ENCODE data around the gene GOT2. TPM values are rescaled to one million over a fixed set of nuclear protein-coding genes. Genes with fewer than 3 reads are reported as not detected.
"Not testable (repeated sequence)": the region's sequence is repeated elsewhere in the genome, so short reads cannot be mapped to it uniquely, and the experiment has no call there.

The GOT2 gene
- total and polyA plus RNA-seq, 7 donors: 33.7 to 88.2 (median 52.1) TPM

GRCh38 chr16:58741976-58742375, 7.9 kb upstream of the GOT2 start:
- Histone ChIP-seq H3K4me3 (no peak overlapping the region), H3K4me1 (no peaks in the 10 kb centered on the region), H3K27me3 (no peaks in the 10 kb centered on the region), H3K9me3 (no peaks in the 10 kb centered on the region), H3K36me3 (no peaks in the 10 kb centered on the region), H3K27ac (no peak overlapping the region)
- DNase-seq: no peak
- TF ChIP-seq CTCF (IDR thresholded peaks at IDR 0.05) (no peak), POLR2AphosphoS5 (IDR thresholded peaks at IDR 0.05) (no peak), POLR2A (IDR thresholded peaks at IDR 0.05) (no peak), EP300 (IDR thresholded peaks at IDR 0.05) (no peak)
- intact Hi-C loops (cut with DNase I): no loop called here

- H3K4me1 ChIP-seq: no peaks in the 10 kb centered on the region
- WGBS, 2 donors: 15 to 72% methylated on average over 3 of the region's 3 CpGs
- intact Hi-C loops (cut with DNase I): no loop called here
- no peak for DNase-seq
- no peak overlapping the region for H3K4me3 ChIP-seq
- no peaks in the 10 kb centered on the region for H3K36me3 ChIP-seq
- no peaks in the 10 kb centered on the region for H3K27me3 ChIP-seq
- TF ChIP-seq POLR2A (IDR thresholded peaks at IDR 0.05) (no peak), POLR2AphosphoS5 (IDR thresholded peaks at IDR 0.05) (no peak), EP300 (IDR thresholded peaks at IDR 0.05) (no peak), CTCF (IDR thresholded peaks at IDR 0.05) (no peak)
- H3K27ac ChIP-seq: no peak overlapping the region
- H3K9me3 ChIP-seq: no peaks in the 10 kb centered on the region
Measured at GRCh38 chr16:58741166-58741565, 7.0 kb upstream of the GOT2 start.

GRCh38 chr16:58738672-58739296, 4.7 kb upstream of the GOT2 start:
- intact Hi-C loops (cut with DNase I): loop anchor here (10.0 kb wide), 1 partner anchor 224 kb away; the partner anchor contains the start of gene SETD6
- Histone ChIP-seq H3K27me3 (no peaks in the 10 kb centered on the region), H3K36me3 (no peaks in the 10 kb centered on the region), H3K4me3 (no peak overlapping the region), H3K27ac (no peak overlapping the region), H3K9me3 (no peaks in the 10 kb centered on the region), H3K4me1 (peaks cover 0 to 5% (median 4%) of the 10 kb centered on the region in 4 donors)
- 88 to 94% methylated on average over 5 of the region's 5 CpGs for WGBS, 2 donors
- DNase-seq: no peak
- TF ChIP-seq POLR2AphosphoS5 (IDR thresholded peaks at IDR 0.05): no peak
- no peak for TF ChIP-seq POLR2A (IDR thresholded peaks at IDR 0.05)
- no peak for TF ChIP-seq CTCF (IDR thresholded peaks at IDR 0.05)
- no peak for TF ChIP-seq EP300 (IDR thresholded peaks at IDR 0.05)

- H3K27ac ChIP-seq, H3K4me3 ChIP-seq, DNase-seq, H3K9me3 ChIP-seq, H3K27me3 ChIP-seq, H3K36me3 ChIP-seq: not testable (repeated sequence)
- WGBS, 2 donors: 70 to 91% methylated on average over 3 of the region's 3 CpGs
- intact Hi-C loops (cut with DNase I): loop anchor here (10.0 kb wide), 1 partner anchor 222 kb away; the partner anchor contains the start of gene SETD6
- H3K4me1 ChIP-seq: peaks cover 5 to 25% (median 18%) of the 10 kb centered on the region in 4 donors
Measured at GRCh38 chr16:58736341-58736740, 2.2 kb upstream of the GOT2 start.

- TF ChIP-seq POLR2A (IDR thresholded peaks at IDR 0.05) (no peak), CTCF (IDR thresholded peaks at IDR 0.05) (peak in 1 of 4 experiments; percentile 3), POLR2AphosphoS5 (IDR thresholded peaks at IDR 0.05) (no peak), EP300 (IDR thresholded peaks at IDR 0.05) (no peak)
Measured at GRCh38 chr16:58734459-58734787, 307 bp upstream of the GOT2 start.

More at GRCh38 chr16:58734459-58734787, 307 bp upstream of the GOT2 start:
- H3K4me1 ChIP-seq: peaks cover 5 to 25% (median 18%) of the 10 kb centered on the region in 4 donors
- H3K27ac ChIP-seq: peak overlapping the region; percentile 84 to 89 (median 86)
- no peaks in the 10 kb centered on the region for H3K27me3 ChIP-seq
- 33 to 42% methylated on average over 8 of the region's 8 CpGs for WGBS, 2 donors
- intact Hi-C loops (cut with DNase I): loop anchor here (5.0 to 10.0 kb wide), 2 partner anchors 107 to 220 kb away; partner anchors contain the start of genes CNOT1 and SETD6
- peaks cover 0 to 6% (median 0%) of the 10 kb centered on the region in 4 donors for H3K36me3 ChIP-seq
- DNase-seq: no peak
- peak overlapping the region; percentile 74 to 95 (median 82) for H3K4me3 ChIP-seq
- no peaks in the 10 kb centered on the region for H3K9me3 ChIP-seq

Measured in sigmoid colon (tissue), 7 donors.